ENCODE results near the gene MAD2L1.

DNA sequence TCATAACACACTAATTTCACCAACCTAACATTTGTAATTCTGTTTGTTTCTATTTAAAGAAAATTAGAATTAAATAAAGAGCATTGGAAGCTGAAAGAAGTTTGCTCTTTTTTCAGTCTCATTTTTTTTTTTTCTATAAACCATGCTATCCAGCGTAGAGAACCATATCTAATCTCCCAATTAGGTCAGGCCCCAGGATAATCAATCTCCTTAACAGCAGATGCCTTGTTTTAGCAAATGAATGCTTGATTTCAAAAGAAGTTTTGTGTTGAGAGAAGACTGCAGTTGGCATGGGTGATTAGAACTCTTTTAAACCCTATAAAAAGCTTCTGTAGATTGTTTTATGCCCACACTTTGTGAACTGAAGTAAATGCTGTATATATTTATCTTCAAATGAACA, 15.6 kb upstream of the MAD2L1 start:
- TF ChIP-seq POLR2AphosphoS5 (IDR thresholded peaks at IDR 0.05; ENCODE audit: low read depth, low read length) (no peak), TAF1 (IDR thresholded peaks at IDR 0.05; ENCODE audit: borderline replicate concordance, insufficient read depth, low read length) (no peak), SIN3A (IDR thresholded peaks at IDR 0.05; ENCODE audit: borderline replicate concordance, insufficient read depth, low read length) (no peak), FOXP2 (optimal IDR thresholded peaks at IDR 0.05; ENCODE audit: borderline replicate concordance, extremely low read depth, extremely low read length, insufficient read depth) (no peak)
- TF ChIP-seq, protein P1, sequence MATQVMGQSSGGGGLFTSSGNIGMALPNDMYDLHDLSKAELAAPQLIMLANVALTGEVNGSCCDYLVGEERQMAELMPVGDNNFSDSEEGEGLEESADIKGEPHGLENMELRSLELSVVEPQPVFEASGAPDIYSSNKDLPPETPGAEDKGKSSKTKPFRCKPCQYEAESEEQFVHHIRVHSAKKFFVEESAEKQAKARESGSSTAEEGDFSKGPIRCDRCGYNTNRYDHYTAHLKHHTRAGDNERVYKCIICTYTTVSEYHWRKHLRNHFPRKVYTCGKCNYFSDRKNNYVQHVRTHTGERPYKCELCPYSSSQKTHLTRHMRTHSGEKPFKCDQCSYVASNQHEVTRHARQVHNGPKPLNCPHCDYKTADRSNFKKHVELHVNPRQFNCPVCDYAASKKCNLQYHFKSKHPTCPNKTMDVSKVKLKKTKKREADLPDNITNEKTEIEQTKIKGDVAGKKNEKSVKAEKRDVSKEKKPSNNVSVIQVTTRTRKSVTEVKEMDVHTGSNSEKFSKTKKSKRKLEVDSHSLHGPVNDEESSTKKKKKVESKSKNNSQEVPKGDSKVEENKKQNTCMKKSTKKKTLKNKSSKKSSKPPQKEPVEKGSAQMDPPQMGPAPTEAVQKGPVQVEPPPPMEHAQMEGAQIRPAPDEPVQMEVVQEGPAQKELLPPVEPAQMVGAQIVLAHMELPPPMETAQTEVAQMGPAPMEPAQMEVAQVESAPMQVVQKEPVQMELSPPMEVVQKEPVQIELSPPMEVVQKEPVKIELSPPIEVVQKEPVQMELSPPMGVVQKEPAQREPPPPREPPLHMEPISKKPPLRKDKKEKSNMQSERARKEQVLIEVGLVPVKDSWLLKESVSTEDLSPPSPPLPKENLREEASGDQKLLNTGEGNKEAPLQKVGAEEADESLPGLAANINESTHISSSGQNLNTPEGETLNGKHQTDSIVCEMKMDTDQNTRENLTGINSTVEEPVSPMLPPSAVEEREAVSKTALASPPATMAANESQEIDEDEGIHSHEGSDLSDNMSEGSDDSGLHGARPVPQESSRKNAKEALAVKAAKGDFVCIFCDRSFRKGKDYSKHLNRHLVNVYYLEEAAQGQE (IDR thresholded peaks at IDR 0.05; ENCODE audit: insufficient read depth in 1 of 2, low read depth in 2 of 2, low read length in 2 of 2), result no peak
